K562 (cell line): ENCODE measurements around the gene TMPRSS6. TPM values are rescaled to one million over a fixed set of nuclear protein-coding genes. Genes with fewer than 3 reads are reported as not detected.

Source experiments
- ARID1B ChIP-seq: fragments of 450-650 bp; IDR thresholded peaks from 2 replicates; pipeline ENCODE4 v1.6.1; 2016; ENCODE audit warnings: antibody characterized with exemption, mild to moderate bottlenecking, inconsistent platforms
- MAFG ChIP-seq: fragments of 450-650 bp; conservative IDR thresholded peaks from 2 replicates; pipeline ENCODE4 v1.6.1; 2016; ENCODE audit warnings: missing genetic modification characterization, missing compliant biosample characterization
- MEIS2 ChIP-seq: fragments of 450-650 bp; IDR thresholded peaks from 2 replicates; pipeline ENCODE4 v1.6.1; 2014; ENCODE audit warnings: mild to moderate bottlenecking; ENCODE audit not compliant: partially characterized antibody
- MYNN ChIP-seq, 2 experiments: sonication (generic); formaldehyde crosslinking in 1 of 2; IDR thresholded peaks; 2 replicates each; pipeline versions ENCODE4 v1.5.0 to v1.6.1; 2016 to 2020; ENCODE audit warnings: antibody characterized with exemption in 1 of 2, missing genetic modification reagents in 1 of 2
- RBM25 ChIP-seq: fragments of 200-400 bp; formaldehyde crosslinking; IDR thresholded peaks from 2 replicates; pipeline ENCODE4 v1.6.1; 2018; ENCODE audit warnings: low read length, low read depth, moderate library complexity; ENCODE audit not compliant: severe bottlenecking
- RCOR1 ChIP-seq, 2 experiments: IDR thresholded peaks; 2 replicates each; pipeline ENCODE4 v1.6.1; 2012; ENCODE audit warnings: low read depth in 2 of 2, low read length in 2 of 2, borderline replicate concordance in 1 of 2, improper control_type of control experiment in 1 of 2
- SOX6 ChIP-seq: fragments of 450-650 bp; IDR thresholded peaks from 2 replicates; pipeline ENCODE4 v1.6.1; 2014; ENCODE audit warnings: mild to moderate bottlenecking
- TSHZ1 ChIP-seq: fragments of 250-450 bp; sonication (Bioruptor Pico); IDR thresholded peaks from 2 replicates; pipeline ENCODE4 v1.4.0; 2020; ENCODE audit warnings: mild to moderate bottlenecking, moderate library complexity
- ZNF121 ChIP-seq: sonication (generic); formaldehyde crosslinking; conservative IDR thresholded peaks from 2 replicates; pipeline ENCODE4 v1.8.0; 2022; ENCODE audit warnings: missing genetic modification reagents
- ZNF133 ChIP-seq: fragments of 250-450 bp; sonication (Bioruptor Pico); IDR thresholded peaks from 2 replicates; pipeline ENCODE4 v1.4.0; 2020; ENCODE audit warnings: mild to moderate bottlenecking
- ZNF511 ChIP-seq: sonication (generic); formaldehyde crosslinking; IDR thresholded peaks from 2 replicates; pipeline ENCODE4 v1.8.0; 2022; ENCODE audit warnings: mild to moderate bottlenecking, missing genetic modification reagents
- polyA plus RNA-seq, 8 experiments: library from polyadenylated mRNA; depleted of rRNA in 4 of 8; stranded (reverse) in 5 of 8; unstranded in 3 of 8; fragments of >200 nt; fragmentation: Nextera tagmentation in 2 of 8; fragmentation: Illumina TruSeq in 1 of 8; extraction: Ambion mirVana in 2 of 8; extraction: Trizol in 1 of 8; gene quantifications; 2 replicates each; pipeline versions ENCODE4 v1.2.1 to v1.2.3, GENCODE V29; 2011 to 2014; ENCODE audit warnings: inconsistent platforms in 1 of 8, missing spikeins in 1 of 8
- total RNA-seq, 7 experiments: library from RNA; depleted of rRNA in 6 of 7; stranded (reverse); fragments of >200 nt in 6 of 7; fragmentation: Illumina TruSeq in 2 of 7; extraction: Trizol in 2 of 7; gene quantifications; 2 replicates each; pipeline versions ENCODE4 v1.2.1 to v1.2.3, GENCODE V29; 2011 to 2021; ENCODE audit warnings: low replicate concordance in 1 of 7
- TF ChIP-seq, protein P1 (sequence below): fragments of 200-400 bp; formaldehyde crosslinking; IDR thresholded peaks from 2 replicates; pipeline ENCODE4 v1.6.1; 2017; ENCODE audit warnings: mild to moderate bottlenecking, low read depth, low read length, moderate library complexity
- TF ChIP-seq, protein P2 (sequence below): fragments of 450-650 bp; IDR thresholded peaks from 2 replicates; pipeline ENCODE4 v1.6.1; 2016; ENCODE audit warnings: borderline replicate concordance

Gene TMPRSS6
- total and polyA plus RNA-seq, 9 of the 15 experiments (the other 6 are each of a cell fraction or from before 2014, with no cell fraction given): 0.03 TPM; not detected in 8

GRCh38 chr22:37016134-37016910, 93.2 kb downstream of the TMPRSS6 start (continued):
- TF ChIP-seq, protein P1, sequence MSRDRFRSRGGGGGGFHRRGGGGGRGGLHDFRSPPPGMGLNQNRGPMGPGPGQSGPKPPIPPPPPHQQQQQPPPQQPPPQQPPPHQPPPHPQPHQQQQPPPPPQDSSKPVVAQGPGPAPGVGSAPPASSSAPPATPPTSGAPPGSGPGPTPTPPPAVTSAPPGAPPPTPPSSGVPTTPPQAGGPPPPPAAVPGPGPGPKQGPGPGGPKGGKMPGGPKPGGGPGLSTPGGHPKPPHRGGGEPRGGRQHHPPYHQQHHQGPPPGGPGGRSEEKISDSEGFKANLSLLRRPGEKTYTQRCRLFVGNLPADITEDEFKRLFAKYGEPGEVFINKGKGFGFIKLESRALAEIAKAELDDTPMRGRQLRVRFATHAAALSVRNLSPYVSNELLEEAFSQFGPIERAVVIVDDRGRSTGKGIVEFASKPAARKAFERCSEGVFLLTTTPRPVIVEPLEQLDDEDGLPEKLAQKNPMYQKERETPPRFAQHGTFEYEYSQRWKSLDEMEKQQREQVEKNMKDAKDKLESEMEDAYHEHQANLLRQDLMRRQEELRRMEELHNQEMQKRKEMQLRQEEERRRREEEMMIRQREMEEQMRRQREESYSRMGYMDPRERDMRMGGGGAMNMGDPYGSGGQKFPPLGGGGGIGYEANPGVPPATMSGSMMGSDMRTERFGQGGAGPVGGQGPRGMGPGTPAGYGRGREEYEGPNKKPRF: no peak
- TF ChIP-seq RBM25 (peak; percentile 97), MAFG (tag) (peak; percentile 23), SOX6 (no peak), ZNF133 (no peak), MEIS2 (no peak), ZNF121 (CRISPR knock-in tag) (0 out of 2 replicates have a peak, but pooled peaks have one; percentile 4), ARID1B (peak; percentile 12; the same call in 1 of the 2 replicates), RCOR1 (IDR thresholded peaks at IDR 0.05; ENCODE audit: borderline replicate concordance in 1 of 2, low read depth in 2 of 2, low read length in 2 of 2) (peak; percentile 63 to 72; a peak in 3 of 4 replicates), ZNF511 (CRISPR knock-in tag) (no peak), TSHZ1 (CRISPR knock-in tag) (no peak), MYNN (IDR thresholded peaks at IDR 0.05) (0 out of 2 replicates have a peak, but pooled peaks have one; percentile 23), MYNN (CRISPR knock-in tag; IDR thresholded peaks at IDR 0.05) (no peak)
- TF ChIP-seq, protein P2, sequence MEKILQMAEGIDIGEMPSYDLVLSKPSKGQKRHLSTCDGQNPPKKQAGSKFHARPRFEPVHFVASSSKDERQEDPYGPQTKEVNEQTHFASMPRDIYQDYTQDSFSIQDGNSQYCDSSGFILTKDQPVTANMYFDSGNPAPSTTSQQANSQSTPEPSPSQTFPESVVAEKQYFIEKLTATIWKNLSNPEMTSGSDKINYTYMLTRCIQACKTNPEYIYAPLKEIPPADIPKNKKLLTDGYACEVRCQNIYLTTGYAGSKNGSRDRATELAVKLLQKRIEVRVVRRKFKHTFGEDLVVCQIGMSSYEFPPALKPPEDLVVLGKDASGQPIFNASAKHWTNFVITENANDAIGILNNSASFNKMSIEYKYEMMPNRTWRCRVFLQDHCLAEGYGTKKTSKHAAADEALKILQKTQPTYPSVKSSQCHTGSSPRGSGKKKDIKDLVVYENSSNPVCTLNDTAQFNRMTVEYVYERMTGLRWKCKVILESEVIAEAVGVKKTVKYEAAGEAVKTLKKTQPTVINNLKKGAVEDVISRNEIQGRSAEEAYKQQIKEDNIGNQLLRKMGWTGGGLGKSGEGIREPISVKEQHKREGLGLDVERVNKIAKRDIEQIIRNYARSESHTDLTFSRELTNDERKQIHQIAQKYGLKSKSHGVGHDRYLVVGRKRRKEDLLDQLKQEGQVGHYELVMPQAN: no peak
- TF ChIP-seq, all 486 proteins: peak for 24
